Smooth muscle cell of the brain vasculature (primary cell): ENCODE data around the gene UBL4A.
A peak's percentile ranks its signal among the peaks of the same experiment; 100 is the strongest.

Experiments used
- DNase-seq: peaks from one replicate; pipeline ENCODE4 v3.0.0-alpha.2; 2012; ENCODE audit warnings: low read depth, low spot score

The UBL4A gene

DNA sequence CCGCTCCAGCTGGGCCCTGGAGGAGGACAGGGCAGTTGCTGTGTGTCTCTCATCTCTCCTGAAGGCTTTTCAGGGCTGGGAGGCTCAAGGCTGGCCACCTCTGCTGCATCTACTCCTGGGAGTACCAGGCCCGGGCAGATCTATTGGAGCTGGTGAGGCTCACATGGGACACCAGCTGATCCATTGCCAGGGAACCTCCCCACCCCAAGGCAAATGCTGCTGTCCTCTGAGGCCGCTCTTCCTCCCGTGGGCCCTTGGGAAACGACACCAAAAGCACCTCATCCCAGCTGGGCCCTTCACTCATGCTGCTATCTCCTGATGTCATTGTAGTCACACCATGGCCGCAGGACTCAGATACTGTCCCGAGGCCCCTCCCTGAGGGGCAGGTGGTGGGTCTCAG, 3.6 kb downstream of the UBL4A start:
- DNase-seq: no peak

DNA sequence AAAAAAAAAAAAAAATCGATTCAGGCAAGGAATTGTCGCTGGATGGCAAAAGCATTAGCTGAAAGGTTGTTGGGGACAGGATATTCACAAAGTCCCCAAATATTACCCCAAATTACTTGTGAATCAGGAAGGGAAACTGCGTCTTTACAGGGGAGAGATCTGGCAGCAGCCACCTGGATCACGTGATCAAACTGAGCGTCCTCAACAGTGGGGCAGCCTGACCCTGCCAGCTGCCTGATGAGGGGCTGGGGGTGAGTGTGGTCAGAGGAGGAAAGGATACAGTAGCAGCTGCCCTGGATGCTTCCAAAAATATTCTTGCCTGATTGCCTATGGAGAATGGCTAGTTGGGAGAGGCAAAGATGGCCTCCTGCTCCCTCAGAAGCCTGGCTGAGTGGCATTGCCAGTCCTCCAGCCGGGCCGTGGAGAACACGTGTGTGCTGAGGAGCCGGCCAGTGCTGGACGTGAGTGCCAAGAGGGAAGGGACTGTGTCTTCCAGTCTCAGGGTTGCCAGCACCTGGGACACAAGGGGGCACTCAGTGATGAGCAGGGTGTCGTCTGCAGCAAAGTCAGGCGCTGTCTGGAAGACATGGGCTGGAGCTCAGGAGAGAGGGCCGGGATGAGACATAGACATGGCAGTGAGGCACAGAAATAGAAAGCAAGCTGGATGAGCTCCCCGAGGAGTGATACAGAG, 4.4 kb downstream of the UBL4A start:
- no peak for DNase-seq

DNA sequence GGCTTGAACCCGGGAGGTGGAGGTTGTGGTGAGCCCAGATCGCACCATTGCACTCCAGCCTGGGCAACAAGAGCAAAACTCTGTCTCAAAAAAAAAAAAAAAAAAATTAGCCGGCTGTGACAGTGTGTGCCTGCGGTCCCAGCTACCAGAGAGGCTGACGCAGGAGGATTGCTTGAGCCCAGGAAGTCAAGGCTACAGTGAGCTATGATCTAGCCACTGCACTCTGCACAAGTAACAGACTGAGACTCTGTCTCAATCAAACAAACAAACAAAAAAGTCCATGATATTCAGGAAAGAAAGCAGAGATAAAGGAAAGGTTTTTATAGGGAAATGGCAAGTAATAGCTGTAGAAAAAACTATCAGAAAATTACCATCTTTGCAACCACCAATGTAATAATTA, 5.2 kb downstream of the UBL4A start:
- DNase-seq: no peak

DNA sequence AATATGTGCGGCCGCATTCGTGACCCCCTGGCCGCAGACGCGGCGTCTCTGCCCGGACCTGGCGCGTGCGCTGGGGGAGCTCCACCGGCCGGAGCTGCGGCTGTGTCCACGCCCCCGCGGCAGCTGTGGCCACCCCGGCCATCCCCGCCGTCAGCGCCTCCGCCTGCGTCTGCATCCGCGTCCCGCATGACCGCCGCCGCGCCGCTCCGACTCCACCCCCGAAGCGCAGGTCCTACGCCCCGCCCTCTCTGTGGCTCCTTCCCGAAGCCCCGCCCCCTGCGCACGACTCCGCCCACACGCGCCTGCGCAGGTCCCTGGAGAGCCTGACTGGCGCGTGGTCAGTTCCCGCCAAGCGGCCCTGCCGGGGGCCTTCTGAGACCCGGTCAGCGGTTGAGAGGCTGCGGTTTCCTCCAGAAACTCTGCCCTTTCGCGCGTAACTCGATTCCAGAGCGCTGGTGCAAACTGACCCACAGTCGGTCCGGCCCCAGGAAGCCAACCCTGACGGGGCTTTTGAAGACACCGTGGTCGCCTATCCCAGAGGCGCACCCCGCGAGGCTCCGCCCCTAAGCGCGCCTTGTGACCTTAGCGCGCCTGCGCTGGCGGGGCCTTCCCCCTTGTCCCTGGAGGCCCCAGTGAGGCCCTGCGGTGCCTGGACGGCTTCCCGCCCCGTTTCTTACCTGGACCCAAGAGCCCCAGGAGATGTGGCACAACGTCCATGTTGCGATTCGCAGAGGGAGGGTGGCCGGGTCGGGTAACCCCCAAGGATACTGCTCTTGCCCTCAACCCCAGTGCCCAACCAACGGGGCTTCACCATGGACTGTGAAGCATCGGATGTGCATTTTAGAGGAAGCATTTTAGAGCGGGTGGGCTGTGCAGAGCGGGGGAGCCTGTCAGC, 7.4 kb downstream of the UBL4A start, which contains the start of gene LAGE3:
LAGE3 (minus strand) TSS at position 554 of the 895 bp plus-strand sequence; CDS start at position 188, 366 bp downstream.
- peak; percentile 58 for DNase-seq

DNA sequence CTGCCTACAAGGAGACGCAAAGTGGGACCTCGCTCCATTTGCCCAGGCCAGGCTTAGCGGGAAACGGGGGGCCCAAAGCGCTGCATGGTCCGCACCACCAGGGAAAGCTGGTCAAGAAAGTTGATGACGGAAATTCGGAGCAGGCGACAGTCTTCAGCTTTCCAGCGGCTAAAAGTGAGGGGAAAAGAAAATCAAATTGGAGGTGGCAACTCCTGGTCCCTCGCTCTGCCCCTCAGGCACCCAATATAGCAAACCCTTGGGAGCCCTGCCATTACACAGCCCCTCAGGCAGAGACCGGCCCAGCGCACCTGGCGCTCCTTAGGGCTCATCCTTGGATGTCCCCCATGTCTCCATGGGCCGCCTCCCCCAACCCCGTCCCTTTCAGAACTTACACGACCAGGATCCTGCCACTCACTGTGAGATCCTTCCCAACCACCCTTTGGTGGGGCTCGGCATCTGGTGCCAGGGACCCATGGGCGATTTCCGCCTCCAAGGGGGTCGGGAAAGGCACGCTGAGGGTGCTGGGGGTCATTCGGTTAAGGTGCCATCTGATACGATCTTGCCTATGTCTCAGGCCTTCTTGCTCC, 8.4 kb downstream of the UBL4A start:
- no peak for DNase-seq

DNA sequence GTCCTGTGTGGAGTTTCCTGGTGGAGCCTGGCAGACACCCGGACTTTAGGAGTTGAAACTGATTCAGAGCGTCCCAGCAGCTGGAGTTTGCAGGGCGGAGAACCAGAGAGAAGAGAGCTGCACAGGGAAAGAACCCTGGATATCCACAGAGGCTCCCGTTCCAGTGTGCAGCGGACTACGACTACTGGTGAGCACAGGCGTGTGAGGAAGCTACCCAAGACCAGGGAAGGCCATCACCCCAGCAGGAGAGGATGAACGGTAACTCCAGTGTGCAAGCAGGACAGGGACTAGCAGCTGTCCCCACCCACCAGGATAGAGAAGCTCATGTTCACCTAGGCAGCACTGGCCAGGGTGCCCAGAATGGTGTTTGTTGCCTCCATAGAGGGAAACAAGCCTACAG, 9.6 kb downstream of the UBL4A start:
- DNase-seq: no peak

DNA sequence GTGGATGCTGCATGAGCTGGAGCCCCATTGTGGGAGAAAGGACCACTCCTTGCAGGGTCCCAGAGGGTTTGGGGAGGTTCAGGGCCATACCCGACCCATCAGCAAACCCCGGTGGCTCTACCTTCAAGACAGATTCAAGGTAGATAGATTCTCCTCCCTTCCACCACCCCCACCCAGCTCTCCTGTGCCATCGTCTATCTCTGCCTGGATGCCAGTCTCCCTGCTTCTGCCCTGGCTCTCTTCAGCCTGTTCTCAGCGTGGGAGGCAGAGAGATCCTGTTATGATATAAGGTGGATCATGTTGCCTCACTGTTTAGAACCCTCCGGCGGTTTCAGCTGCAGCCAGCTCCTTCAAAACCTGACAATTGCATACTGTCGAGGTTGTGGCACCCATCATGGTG, 12.7 kb downstream of the UBL4A start:
- no peak for DNase-seq

DNA sequence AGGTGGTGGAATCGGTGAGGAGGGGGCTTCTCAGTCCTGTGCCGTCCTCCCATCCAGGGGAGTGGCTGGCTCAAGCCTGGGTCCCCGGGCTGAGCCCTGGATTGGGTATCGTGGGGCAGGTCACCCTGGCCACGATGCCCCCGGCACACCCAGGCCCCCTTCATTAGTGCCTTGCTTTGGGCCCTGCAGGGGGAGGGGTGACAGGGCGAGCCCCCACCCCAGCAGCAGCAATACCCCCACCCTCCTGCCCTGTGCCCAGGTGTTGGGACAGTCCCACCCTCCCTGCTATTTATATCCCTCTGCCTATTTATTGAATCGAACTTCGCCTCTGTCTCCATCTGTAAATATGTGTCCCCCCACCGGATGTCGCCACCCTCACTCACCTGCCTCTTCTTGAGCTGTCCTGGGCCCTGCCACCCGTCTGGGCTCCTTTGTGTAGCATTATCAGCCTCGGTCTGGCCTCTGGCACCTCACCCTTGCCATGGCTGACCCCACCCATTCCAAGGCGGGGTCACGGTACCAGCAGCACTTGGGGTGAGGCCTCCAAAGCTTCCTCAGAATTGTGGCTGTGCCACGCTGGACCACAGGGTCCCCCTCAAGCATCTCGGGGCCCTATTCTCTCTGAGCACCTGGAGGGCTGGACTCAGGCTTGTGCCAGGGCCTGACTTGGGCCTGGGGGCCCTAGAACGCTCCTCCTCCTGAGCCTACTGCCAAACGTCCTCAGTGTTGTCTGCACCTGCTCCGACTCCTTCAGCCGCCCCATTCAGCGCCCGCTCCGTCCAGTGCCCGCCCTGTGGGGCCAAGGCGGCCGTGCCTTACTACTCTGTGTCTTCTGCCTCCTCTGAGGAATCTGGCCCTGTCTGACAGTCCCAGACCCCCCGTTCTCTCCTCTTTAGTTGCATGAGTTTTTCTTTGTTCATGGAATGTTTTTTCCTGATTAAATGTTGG, 13.5 kb downstream of the UBL4A start:
- DNase-seq: no peak

DNA sequence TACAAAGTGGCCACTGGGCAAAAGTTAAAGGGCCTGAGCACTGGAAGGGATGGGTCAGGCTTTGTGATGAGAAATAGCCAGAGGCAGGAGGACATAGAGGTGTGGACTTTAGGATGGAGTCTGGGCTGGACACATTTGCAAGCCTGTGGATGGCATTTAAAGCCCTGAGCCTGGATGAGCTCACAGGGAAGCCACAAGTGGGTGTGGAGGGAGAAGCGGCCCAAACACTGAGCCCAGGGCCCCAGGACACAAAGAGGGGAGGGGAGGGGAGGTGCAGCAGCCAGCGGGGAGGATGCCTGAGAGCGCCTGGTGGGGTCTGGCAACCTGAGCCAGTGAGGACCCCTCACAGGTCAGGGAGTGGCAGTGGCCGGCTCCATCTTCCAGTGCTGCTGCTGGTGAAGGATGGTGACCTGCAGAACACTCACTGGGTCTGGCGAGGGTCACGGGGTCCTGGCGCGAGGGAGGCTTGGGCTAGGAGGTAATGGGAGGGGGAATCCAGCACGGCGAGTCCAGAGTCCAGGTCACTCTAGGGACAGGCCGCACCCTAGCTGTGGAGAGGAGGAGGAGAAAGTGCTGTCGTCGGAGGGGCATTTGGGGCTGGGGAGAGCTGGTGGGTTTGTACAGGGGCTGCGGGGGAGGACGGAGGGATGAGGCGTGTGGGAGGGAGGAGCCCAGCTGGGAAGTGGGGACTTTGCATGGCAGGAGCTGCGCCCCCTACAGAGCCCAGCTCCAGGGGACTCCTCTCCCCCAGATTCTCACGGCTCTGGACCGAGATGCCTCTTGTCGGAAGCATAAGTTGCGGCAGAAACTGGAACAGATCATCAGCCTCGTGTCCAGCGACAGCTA, 14.4 kb downstream of the UBL4A start:
- DNase-seq: no peak

DNA sequence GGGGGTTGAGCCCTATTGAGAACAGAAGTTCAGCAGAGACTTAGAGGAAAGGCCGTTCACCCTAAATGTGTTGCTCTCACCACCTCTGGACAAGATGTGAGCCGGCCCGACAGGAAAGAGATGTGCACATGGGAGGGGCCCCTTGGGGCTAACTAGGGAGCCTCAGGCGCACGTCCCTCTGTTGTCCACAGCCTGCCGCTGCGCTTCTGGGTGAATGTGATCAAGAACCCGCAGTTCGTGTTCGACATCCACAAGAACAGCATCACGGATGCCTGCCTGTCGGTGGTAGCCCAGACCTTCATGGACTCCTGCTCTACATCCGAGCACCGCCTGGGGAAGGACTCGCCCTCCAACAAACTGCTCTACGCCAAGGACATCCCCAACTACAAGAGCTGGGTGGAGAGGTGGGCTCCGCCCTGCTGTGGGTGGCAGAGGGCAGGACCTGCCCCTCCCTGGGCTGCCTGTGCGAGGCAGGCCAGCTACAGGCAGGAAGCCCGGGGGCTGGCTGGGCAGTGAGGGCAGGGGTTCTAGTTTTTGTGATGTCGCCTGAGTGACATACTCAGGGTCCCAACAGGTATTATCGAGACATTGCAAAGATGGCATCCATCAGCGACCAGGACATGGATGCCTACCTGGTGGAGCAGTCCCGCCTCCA, 15.4 kb downstream of the UBL4A start:
- DNase-seq: no peak

DNA sequence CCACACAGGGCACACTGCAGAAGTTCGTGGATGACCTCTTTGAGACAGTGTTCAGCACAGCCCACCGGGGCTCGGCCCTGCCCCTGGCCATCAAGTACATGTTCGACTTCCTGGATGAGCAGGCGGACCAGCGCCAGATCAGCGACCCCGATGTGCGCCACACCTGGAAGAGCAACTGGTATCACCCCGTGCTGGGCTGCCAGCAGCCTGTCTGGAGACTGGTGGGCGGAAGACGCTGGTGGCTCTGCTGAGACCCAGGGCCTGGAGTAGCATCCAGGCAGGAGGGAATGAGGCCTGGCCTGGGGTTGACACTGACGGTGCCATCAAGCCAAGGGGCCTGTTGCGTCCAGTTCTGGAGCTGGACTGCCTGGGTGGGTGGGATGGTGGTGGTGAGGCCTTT, 16.0 kb downstream of the UBL4A start:
- DNase-seq: no peak

DNA sequence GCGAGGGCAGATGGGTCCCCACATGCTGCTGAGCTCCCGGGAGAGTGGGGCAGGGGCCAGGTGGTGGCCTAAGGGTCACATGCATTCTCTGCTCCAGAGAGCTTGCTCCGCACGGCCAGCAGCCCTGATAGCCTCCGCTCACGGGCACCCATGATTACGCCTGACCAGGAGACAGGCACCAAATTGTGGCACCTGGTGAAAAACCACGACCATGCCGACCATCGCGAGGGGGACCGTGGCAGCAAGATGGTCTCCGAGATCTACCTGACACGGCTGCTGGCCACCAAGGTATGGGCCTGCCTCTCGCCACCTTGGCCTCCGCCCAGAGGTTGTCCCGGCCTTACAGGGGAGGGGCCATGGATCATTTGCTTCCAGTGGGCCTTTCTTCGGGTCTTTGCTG, 16.5 kb downstream of the UBL4A start:
- no peak for DNase-seq

DNA sequence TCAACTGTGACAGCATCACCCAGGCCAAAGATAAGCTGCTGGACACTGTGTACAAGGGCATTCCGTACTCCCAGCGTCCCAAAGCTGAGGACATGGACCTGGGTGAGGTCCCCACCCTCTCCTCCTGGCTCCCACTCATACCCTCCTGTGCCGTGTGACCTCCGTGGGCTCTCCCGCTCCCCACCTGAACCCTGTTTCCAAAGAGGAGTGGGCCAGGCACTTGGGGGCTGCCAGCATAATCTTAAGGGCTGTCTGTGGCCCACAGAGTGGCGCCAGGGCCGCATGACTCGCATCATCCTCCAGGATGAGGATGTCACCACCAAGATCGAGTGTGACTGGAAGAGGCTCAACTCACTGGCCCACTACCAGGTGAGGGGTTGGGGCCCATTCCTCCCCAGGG, 17.3 kb downstream of the UBL4A start:
- DNase-seq: no peak

DNA sequence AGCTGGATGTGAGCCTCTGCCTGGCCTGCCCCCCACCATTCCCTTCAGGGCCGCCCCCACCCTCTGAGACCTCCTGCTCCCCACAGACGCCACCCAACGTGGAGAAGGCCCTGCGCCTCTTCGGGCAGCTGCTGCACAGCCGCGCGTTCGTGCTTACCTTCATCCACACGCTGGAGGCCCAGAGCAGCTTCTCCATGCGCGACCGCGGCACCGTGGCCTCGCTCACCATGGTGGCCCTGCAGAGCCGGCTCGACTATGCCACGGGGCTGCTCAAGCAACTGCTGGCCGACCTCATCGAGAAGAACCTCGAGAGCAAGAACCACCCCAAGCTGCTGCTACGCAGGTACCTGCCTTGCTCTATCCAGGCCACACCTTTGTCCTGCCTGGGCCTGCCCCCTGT, 18.2 kb downstream of the UBL4A start:
- no peak for DNase-seq

DNA sequence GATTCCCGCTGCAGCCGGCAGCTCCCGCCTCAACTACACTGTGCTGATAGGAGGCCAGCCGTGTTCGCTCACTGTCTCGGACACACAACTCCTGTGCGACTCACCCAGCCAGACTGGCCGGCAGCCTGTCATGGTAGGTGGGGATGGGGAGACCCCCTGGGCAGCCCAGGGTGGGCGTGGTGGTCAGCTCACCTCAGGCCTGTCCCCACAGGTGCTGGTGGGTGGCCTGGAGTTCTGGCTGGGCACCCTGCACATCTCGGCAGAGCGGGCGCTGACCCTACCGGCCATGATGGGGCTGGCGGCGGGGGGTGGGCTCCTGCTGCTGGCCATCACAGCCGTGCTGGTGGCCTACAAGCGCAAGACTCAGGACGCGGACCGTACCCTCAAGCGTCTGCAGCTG, 18.9 kb downstream of the UBL4A start:
- no peak for DNase-seq

DNA sequence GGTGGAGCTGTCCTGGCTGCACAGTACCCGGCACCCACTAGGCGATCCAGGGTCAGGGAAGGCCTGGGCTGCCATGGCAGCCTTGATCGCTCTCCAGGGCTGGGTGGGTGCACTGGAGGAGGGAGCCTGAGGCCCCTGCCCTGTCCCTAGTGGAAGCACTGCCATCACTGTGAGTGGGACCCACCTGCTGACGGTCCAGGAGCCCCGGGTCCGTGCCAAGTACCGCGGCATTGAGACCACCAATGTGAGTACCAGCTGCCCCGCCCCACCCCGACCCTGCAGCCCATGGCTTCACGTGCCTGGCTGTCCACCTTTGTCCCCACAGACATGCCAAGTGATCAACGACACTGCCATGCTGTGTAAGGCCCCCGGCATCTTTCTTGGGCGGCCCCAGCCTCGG, 19.5 kb downstream of the UBL4A start:
- no peak for DNase-seq

DNA sequence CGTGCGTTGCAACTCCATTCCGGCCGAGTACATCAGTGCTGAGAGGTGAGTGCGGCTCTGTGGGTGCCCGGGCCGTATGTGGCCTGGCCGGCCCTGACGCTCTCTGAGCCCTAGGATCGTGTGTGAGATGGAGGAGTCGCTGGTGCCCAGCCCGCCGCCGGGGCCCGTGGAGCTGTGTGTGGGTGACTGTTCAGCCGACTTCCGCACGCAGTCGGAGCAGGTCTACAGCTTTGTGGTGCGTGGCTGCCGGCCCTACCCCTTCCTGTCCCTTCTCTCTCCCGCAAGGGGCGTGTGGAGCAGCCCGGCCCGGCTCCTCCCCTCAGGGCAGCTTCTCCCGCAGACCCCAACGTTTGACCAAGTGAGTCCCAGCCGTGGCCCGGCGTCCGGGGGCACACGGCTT, 20.4 kb downstream of the UBL4A start:
- no peak for DNase-seq

DNA sequence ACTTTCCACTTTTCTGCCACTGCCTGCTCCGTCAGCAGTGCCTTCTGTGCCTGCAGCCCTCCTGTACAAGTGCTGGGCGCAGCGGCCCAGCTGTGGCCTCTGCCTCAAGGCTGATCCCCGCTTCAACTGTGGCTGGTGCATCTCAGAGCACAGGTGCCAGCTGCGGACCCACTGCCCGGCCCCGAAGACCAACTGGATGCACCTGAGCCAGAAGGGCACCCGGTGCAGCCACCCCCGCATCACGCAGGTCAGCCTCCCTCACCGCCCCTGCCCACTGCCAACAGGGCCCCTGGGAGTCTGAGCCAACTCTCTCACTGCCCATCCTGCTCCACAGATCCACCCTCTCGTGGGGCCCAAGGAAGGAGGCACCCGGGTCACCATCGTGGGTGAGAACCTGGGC, 20.8 kb downstream of the UBL4A start:
- DNase-seq: no peak

DNA sequence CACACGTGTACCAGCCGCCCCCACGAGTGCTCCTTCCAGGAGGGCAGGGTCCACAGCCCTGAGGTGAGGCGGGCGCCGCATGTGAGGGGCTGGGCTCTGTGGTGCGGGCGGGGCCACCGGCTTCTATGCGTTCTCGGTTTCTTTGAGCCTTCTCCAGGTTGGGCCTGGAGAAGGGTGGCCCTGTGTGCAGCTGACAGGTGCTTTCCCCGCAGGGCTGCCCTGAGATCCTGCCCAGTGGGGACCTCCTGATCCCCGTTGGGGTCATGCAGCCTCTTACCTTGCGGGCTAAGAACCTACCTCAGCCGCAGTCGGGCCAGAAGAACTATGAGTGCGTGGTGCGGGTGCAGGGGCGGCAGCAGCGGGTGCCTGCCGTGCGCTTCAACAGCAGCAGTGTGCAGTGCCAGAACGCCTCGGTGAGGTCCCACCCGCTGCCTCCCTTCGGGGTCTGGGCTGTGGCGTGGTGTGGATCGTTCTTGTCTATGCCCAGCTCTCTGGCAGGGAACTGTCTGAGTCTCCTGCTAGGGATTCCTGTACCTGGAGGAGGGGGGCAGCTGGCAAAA, 21.5 kb downstream of the UBL4A start:
- no peak for DNase-seq
